Transverse colon (tissue), 4 donors: Measurements from ENCODE around the gene MYO9A. TPM values are rescaled to one million over a fixed set of nuclear protein-coding genes. Genes with fewer than 3 reads are reported as not detected.

Source experiments
- DNase-seq: peaks from one replicate; pipeline ENCODE4 v3.0.0-alpha.2; 2019
- H3K27ac ChIP-seq, 4 donors: fragments of 200-600 bp; sonication (generic); 2 replicates each; pipeline ENCODE4 v1.5.1; 2016 to 2018; ENCODE audit warnings: inconsistent platforms in 4 of 4
- H3K27me3 ChIP-seq: fragments of 200-600 bp; sonication (generic); 2 replicates; pipeline ENCODE4 v1.5.1; 2017; ENCODE audit warnings: inconsistent platforms
- H3K36me3 ChIP-seq, 4 donors: fragments of 200-600 bp; sonication (generic); 2 replicates each; pipeline ENCODE4 v1.5.1; 2017 to 2019; ENCODE audit warnings: inconsistent platforms in 4 of 4
- H3K4me1 ChIP-seq, 4 donors: fragments of 200-600 bp; sonication (generic); 2 replicates each; pipeline ENCODE4 v1.5.1; 2017 to 2020; ENCODE audit warnings: inconsistent platforms in 4 of 4
- H3K4me3 ChIP-seq, 4 donors: fragments of 200-600 bp; sonication (generic); 1 replicate in 1 of 4; 2 replicates in 3 of 4; pipeline versions ENCODE4 v1.5.1 to v1.6.1; 2017 to 2019; ENCODE audit warnings: inconsistent platforms in 4 of 4
- H3K9me3 ChIP-seq, 2 donors: fragments of 200-600 bp; sonication (generic); 2 replicates each; pipeline ENCODE4 v1.5.1; 2017 to 2019; ENCODE audit warnings: inconsistent platforms in 2 of 2
- EP300 ChIP-seq: sonication (generic); formaldehyde crosslinking; IDR thresholded peaks from one replicate; pipeline ENCODE4 v1.6.1; 2017; ENCODE audit warnings: antibody characterized with exemption, low read depth
- POLR2A ChIP-seq: fragments of 450-650 bp; IDR thresholded peaks from one replicate; pipeline ENCODE4 v1.6.1; 2016; ENCODE audit warnings: antibody characterized with exemption, mild to moderate bottlenecking, moderate library complexity
- POLR2AphosphoS5 ChIP-seq, 3 donors: sonication (generic); formaldehyde crosslinking; IDR thresholded peaks; one replicate each; pipeline ENCODE4 v1.6.1; 2016; ENCODE audit warnings: antibody characterized with exemption in 3 of 3
- WGBS, 2 donors: methylation state at CpG; one replicate each; pipeline ENCODE4 v1.1.5; 2018; ENCODE audit warnings: low coverage in 1 of 2; 5-methylcytosine and 5-hydroxymethylcytosine counted together
- in situ Hi-C, 4 donors: fragments of 200-750 bp; cut with MboI; loops; one replicate each; pipeline versions ENCODE4 v1.15.0 to v1.15.1; 2017; ENCODE audit warnings: low sequenced_read_pairs in 3 of 4, low pct_ligation_motif_present in 1 of 4, low pct_unique_long_range_greater_than_20kb in 1 of 4
- intact Hi-C: fragments of 100-400 bp; cut with DNase I; formaldehyde crosslinking; loops from one replicate; pipeline ENCODE4 v1.15.1; 2023; ENCODE audit warnings: low total_unique reads
- total RNA-seq, 4 donors: library from RNA; depleted of rRNA; stranded (reverse); fragments of >200 nt; gene quantifications; one replicate each; pipeline ENCODE4 v1.1.0, GENCODE V29; 2016
- TF ChIP-seq, protein P1 (sequence below), 5 experiments: fragments of 200-600 bp in 3 of 5; fragments of 450-650 bp in 2 of 5; sonication (generic) in 3 of 5; IDR thresholded peaks; 1 replicate in 2 of 5; 2 replicates in 3 of 5; pipeline ENCODE4 v1.5.1; 2016 to 2017; ENCODE audit warnings: antibody characterized with exemption in 5 of 5, inconsistent platforms in 3 of 5, mild to moderate bottlenecking in 2 of 5, moderate library complexity in 1 of 5

The MYO9A gene, protein sequence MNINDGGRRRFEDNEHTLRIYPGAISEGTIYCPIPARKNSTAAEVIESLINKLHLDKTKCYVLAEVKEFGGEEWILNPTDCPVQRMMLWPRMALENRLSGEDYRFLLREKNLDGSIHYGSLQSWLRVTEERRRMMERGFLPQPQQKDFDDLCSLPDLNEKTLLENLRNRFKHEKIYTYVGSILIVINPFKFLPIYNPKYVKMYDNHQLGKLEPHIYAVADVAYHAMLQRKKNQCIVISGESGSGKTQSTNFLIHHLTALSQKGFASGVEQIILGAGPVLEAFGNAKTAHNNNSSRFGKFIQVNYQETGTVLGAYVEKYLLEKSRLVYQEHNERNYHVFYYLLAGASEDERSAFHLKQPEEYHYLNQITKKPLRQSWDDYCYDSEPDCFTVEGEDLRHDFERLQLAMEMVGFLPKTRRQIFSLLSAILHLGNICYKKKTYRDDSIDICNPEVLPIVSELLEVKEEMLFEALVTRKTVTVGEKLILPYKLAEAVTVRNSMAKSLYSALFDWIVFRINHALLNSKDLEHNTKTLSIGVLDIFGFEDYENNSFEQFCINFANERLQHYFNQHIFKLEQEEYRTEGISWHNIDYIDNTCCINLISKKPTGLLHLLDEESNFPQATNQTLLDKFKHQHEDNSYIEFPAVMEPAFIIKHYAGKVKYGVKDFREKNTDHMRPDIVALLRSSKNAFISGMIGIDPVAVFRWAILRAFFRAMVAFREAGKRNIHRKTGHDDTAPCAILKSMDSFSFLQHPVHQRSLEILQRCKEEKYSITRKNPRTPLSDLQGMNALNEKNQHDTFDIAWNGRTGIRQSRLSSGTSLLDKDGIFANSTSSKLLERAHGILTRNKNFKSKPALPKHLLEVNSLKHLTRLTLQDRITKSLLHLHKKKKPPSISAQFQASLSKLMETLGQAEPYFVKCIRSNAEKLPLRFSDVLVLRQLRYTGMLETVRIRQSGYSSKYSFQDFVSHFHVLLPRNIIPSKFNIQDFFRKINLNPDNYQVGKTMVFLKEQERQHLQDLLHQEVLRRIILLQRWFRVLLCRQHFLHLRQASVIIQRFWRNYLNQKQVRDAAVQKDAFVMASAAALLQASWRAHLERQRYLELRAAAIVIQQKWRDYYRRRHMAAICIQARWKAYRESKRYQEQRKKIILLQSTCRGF (N-terminal part only)
- 100 to 1,000 TPM in 1 of 4 donors, 10 to 100 TPM in 3; 52.4 to 103 (median 74.2) TPM for total RNA-seq

DNA sequence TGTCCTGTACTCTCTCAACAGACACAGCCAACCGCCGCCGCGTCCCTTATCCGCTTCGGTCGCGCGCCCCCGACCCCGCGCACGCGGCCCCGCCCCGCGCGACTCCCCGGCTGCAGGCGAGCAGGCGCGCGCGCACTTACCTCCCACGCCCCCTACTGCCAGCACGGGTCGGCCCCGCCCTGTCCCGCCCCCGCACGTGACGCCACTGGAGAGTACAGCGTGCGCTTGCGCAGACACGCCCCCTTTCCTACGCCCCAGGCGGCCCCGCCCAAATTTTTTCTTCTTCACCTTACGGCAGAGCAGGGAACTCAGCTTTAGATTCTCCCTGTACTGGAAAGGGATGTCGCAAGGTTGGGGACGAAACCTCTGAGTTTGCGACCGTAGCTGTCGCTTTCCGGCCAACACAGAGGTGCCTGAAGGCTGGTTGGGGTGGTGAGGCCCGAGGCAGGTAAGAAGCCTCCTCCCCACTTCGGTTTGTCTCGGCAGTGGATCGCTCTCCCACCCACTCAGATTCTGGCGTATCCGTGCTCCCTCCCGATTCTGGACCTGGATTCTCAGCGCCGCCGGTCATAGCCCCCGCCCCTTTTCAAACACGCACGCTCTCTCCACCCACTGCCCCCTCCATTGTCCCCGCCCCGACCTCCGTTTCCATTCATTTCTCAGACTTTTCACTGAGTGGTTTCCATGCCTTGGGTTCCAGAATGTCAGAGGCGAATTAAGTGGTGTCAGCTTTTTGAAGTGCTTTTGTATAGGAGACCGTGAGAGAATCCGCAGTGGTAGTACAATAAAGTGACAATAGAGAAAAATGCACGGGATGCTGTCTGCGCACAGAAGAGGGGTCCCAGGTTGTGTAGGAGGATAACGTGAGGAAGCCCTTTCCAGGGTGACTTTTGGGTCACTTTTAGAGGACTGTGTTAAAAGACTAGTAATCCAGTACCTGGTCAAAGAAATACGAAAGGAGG, at the start of gene MYO9A, which contains the start of gene SENP8:
Gene MYO9A (minus strand): TSS at position 134 of the 962 bp plus-strand sequence. CDS start 71,587 bp downstream, outside the sequence.
Gene SENP8 (plus strand): TSS at position 387 of the 962 bp plus-strand sequence. CDS start 21,221 bp downstream, outside the sequence.
- no peaks in the 10 kb centered on the region for H3K9me3 ChIP-seq
- H3K27me3 ChIP-seq, result no peaks in the 10 kb centered on the region
- intact Hi-C loops, result no loop called here
- peak within 1 kb of the TSS; percentile 69 to 82 (median 78) for H3K4me3 ChIP-seq
- peak; percentile 99 for DNase-seq
- peak within 1 kb of the TSS; percentile 89 to 95 (median 94) for H3K27ac ChIP-seq
- 1% methylated on average over 14 to 43 of the region's 69 CpGs for WGBS, 2 donors
- H3K4me1 ChIP-seq, result peaks cover 7 to 32% (median 17%) of the 10 kb centered on the region in 4 donors
- H3K36me3 ChIP-seq, result no peaks in the 10 kb centered on the region
- in situ Hi-C loops, result no loop called here
- TF ChIP-seq POLR2AphosphoS5 (IDR thresholded peaks at IDR 0.05), result peak; percentile 14 to 74 (median 60)
- TF ChIP-seq, protein P1, sequence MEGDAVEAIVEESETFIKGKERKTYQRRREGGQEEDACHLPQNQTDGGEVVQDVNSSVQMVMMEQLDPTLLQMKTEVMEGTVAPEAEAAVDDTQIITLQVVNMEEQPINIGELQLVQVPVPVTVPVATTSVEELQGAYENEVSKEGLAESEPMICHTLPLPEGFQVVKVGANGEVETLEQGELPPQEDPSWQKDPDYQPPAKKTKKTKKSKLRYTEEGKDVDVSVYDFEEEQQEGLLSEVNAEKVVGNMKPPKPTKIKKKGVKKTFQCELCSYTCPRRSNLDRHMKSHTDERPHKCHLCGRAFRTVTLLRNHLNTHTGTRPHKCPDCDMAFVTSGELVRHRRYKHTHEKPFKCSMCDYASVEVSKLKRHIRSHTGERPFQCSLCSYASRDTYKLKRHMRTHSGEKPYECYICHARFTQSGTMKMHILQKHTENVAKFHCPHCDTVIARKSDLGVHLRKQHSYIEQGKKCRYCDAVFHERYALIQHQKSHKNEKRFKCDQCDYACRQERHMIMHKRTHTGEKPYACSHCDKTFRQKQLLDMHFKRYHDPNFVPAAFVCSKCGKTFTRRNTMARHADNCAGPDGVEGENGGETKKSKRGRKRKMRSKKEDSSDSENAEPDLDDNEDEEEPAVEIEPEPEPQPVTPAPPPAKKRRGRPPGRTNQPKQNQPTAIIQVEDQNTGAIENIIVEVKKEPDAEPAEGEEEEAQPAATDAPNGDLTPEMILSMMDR (IDR thresholded peaks at IDR 0.05), result peak in 2 of 5 experiments; percentile 15 to 18
- TF ChIP-seq EP300, result no peak
- TF ChIP-seq POLR2A, result no peak

DNA sequence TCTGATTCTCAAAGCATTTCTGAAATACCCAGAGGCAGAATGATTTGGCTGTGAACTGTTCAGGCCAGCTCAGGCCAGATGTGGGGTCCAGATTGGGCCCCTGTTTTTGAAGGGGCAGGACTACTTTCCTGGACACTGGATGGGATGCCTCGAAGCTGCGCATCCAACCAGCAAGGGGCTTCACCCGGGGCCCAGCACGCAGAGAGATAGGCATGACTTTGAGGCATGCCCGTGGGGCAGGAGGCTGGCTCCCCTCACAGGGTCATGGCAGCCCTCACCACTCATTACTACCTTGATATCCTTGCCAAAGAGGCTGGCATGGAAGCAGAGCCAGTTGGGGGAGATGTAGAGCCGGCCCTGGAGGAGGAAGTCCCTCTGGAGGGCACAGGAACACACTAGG, 49.5 kb upstream of the MYO9A start:
- 83 to 92% methylated on average over 1 to 6 of the region's 6 CpGs for WGBS, 2 donors
- in situ Hi-C loops, result loop anchor here in 2 of 4 donors (25.0 kb wide), 4 partner anchors 280 to 705 kb away; partner anchors contain the start of gene NR2E3 (in 1 of the 2)

DNA sequence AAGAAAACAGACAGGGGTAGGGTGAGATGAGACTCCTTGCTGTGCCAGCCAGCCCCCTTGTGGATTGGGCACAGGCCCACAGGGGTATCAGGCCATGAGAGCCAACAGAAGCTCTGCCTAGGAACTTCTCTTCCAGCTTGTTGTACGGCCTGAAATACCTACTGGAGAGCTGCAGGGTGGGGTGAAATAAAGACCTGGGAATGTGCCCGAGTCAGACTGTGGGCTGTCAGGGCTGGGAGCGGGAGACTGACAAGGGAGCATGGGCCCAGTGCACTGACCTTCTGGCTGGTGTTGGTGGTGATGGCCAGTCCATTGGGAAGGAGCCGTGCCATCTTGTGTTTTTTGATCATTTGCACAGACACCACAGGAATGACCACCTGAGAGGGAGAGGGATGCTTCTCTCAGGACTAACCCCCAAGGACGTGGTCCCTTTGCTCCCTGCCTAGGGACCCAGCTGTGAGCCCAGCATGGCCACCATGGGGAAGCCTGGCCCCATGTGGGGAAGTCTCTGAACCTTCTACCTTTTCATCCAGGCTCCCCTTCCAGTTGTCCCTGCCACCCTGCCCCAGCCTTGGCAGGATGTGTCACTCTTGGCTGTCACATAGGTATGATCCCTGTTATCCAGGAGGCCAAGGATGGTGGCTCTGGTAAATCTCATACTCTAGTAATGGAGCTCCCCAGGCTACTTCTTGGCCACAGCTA, 48.9 kb upstream of the MYO9A start:
- Histone ChIP-seq H3K27me3 (no peaks in the 10 kb centered on the region), H3K9me3 (no peaks in the 10 kb centered on the region), H3K36me3 (no peaks in the 10 kb centered on the region), H3K27ac (no peak overlapping the region), H3K4me1 (peaks cover 0 to 7% (median 3%) of the 10 kb centered on the region in 4 donors), H3K4me3 (no peak overlapping the region)
- intact Hi-C loops (no loop called here), in situ Hi-C loops (loop anchor here in 2 of 4 donors (25.0 kb wide), 4 partner anchors 280 to 705 kb away; partner anchors contain the start of gene NR2E3 (in 1 of the 2))
- no peak for TF ChIP-seq POLR2A
- TF ChIP-seq, protein P1 (IDR thresholded peaks at IDR 0.05), result no peak
- TF ChIP-seq POLR2AphosphoS5 (IDR thresholded peaks at IDR 0.05), result no peak
- no peak for TF ChIP-seq EP300
- WGBS, 2 donors, result 93% methylated on average over 4 of the region's 5 CpGs; no CpG with 5 or more reads in 1 of the 2 donors
- no peak for DNase-seq

More for the DNA sequence above, 49.5 kb upstream of the MYO9A start:
- intact Hi-C loops, result no loop called here
- no peak for DNase-seq
- no peaks in the 10 kb centered on the region for H3K36me3 ChIP-seq
- peaks cover 0 to 7% (median 3%) of the 10 kb centered on the region in 4 donors for H3K4me1 ChIP-seq
- H3K9me3 ChIP-seq, result no peaks in the 10 kb centered on the region
- no peaks in the 10 kb centered on the region for H3K27me3 ChIP-seq
- H3K4me3 ChIP-seq, result no peak overlapping the region
- H3K27ac ChIP-seq, result no peak overlapping the region
- no peak for TF ChIP-seq POLR2AphosphoS5 (IDR thresholded peaks at IDR 0.05)
- TF ChIP-seq, protein P1 (IDR thresholded peaks at IDR 0.05), result no peak
- TF ChIP-seq POLR2A, result no peak
- TF ChIP-seq EP300, result no peak
